Hematopoietic multipotent progenitor cell treated with erythropoietin and hydrocortisone succinate and interleukin-3 and kit ligand, for 6 days (in vitro differentiated cells): Measurements from ENCODE around the gene SLX1A.
"Not testable (repeated sequence)": the region's sequence is repeated elsewhere in the genome, so short reads cannot be mapped to it uniquely, and the experiment has no call there.

Experiments used
- DNase-seq: peaks from one replicate; pipeline ENCODE4 v3.0.0-alpha.2; 2015

SLX1A gene

DNA sequence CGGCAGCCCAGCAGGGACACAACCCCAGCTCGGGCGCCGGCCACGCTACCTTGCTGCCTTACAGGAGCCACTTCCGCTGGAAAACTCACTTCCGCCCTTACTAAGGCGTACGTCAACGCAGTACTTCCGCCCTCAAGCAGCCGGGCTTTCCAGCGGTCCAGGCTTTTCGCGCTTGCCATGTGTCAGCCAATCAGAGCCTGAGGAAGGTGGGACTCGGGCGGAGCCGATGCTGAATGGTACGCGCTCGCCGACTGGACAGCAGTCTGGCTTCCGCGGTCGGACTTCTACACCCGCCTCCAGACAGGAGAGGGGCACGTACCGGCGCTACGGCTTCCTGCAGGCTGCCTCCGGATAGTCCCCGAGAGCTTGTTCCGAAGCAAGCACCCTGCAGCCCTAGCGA, at the start of gene SLX1A, which contains the start of gene BOLA2B:
SLX1A (plus strand) TSS at position 261 of the 400 bp plus-strand sequence. CDS start 210 bp downstream, outside the sequence.
BOLA2B (minus strand) TSS at position 52 of the 400 bp plus-strand sequence. CDS start 71 bp downstream, outside the sequence.
- DNase-seq = not testable (repeated sequence)

DNA sequence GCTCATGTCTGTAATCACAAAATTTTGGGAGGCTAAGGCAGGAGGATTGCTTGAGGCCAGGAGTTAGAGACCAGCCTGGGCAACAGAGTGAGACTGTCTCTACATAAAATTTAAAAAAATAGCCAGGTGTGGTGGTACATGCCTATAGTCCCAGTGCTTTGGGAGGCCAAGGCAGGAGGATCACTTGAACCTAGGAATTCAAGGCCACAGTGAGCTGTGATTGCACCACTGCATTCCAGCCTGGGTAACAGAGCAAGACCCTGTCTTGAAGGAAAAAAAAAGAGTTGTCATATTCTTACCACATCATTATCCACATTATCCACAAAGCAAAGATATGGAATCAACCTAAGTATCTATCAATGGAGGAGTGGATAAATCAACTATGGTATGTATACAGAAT, 49.7 kb upstream of the SLX1A start:
- no peak for DNase-seq

DNA sequence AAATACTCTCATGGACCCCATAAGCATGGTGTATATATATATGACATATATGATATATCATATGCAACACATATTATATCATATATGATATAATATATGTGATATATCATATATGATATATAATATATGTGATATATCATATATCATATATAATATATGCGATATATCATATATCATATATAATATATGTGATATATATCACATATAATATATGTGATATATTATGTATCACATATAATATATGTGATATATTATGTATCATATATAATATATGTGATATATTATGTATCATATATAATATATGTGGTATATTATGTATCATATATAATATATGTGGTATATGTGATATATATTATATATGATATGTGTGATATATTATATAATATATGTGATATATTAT, 48.8 kb upstream of the SLX1A start:
- no peak for DNase-seq

DNA sequence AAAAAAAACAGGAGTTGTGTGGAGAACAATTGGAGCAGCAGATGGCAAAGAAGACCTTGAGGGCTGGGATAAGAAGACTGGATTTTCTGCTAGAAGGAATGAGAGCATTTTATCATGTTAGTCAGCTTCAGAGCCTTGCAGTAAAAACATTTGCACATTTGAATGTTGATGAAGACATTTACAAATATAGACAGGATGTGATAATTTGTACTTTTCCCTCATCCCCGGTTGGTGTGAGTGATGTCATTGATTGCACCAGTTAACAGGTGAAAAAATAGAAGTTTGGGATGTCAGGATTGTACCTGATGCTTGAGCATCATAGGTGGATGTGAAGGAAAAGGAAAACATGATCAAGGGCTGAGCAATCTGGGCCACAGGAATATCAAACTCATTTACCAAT, 48.0 kb upstream of the SLX1A start:
- DNase-seq = no peak

DNA sequence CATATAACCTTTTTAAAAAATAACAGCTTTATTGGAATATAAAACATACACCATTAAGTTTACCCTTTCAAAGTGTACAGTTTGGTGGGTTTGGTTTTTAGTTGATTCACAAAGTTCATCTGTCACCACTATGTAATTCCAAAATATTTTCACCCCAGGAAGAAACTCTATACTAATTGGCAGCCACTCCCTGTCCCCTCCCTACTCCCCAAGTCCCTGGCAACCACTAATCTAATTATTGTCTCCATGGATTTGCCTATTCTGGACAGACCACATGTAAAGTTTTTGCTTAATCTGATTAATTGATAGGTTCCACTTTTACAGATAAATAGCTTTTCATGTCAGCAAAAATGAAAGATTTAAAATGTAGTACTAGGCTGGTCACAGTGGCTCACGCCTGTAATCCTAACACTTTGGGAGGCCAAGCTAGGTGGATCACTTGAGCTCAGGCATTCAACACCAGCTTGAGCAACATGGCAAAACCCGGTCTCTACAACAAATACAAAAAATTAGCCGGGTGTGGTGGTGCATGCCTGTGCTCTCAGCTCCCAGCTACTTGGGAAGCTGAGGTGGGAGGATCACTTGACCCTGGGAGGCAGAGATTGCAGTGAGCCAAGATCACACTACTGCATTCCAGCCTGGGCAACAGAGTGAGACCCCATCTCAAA, 45.7 kb upstream of the SLX1A start:
- no peak for DNase-seq

DNA sequence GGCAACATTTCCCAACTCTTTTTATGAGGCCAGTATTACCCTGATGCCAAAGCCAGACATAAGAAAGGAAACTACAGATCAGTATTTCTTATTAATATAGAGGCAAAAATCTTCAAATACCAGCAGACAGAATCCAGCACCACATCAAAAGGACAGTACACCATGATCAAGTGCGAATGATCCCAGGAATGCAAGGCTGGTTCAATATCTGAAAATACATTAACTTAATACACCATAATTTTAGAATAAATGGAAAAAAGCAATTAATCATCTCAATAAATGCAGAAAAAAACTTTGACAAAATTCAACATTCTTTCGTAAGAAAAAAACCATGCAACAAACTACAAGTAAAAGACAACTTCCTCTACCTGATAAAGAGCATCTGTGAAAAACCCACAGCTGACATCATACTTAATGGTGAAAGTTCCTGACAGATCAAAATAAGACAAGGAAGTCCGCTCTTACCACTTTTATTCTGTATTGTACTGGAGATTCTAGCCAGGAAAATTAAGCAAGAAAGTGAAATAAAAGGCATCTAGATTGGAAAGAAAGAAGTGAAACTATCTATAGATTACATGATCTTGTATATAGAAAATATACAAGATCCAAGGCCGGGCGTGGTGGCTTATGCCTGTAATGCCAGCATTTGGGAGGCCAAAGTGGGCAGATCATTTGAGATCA, 44.3 kb upstream of the SLX1A start:
- DNase-seq = no peak

DNA sequence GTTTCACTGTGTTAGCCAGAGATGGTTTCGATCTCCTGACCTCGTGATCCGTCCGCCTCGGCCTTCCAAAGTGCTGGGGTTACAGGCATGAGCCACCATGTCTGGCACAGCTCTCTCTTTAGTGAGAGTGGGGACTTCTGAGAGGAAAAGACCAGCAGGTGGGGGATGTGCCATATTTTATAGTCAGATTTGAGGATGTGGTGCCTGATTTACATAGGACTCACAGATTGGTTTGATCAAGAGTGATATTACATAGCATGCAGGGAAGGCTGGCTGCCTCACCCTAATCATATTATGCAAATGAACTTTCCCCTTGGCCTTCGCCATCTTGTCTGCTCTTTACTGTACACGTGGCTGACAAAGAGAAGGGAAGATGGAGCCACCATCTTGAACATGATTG, 42.6 kb upstream of the SLX1A start:
- DNase-seq = no peak

DNA sequence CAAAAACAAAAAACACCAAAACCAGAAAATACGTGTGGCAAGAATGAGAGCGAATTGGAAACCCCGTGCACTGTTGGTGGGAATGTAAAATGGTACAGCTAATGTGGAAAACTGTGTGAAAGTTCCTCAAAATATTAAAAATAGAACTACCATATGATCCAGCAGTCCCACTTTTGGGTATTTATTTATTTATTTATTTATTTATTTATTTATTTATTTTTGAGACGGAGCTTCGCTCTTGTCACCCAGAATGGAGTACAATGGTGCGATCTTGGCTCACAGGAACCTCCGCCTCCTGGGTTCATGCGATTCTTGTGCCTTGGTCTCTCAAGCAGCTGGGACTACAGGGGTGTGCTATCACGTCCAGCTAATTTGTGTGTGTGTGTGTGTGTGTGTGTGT, 41.2 kb upstream of the SLX1A start:
- no peak for DNase-seq

DNA sequence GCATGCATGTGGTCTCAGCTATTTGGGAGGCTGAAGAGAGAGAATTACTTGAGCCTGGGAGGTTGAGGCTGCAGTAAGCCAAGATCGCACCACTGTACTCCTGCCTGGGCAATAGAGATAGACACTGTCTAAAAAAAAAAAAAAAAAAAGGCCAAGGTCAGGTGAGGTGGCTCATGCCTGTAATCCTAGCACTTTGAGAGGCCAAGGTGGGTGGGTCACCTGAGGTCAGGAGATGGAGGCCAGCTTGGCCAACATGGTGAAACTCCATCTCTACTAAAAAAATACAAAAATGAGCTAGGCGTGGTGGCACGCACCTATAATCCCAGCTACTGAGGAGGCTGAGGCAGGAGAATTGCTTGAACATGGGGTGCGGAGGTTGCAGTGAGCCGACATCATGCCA, 38.5 kb upstream of the SLX1A start:
- no peak for DNase-seq

DNA sequence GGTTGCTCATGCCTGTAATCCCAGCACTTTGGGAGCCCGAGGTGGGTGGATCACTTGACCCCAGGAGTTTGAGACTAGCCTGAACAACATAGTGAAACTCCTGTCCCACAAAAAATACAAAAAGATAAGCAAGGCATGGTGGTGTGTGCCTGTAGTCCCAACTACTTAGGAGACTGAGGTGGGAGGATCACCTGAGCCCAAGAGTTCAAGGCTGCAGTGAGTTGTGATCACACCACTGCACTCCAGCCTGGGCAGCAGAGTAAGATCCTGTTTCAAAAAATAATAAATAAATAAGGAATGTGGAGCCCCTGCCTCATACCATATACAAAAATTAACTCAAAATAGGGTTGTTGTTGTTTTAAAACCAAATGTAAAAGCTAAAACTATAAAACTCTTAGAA, 36.5 kb upstream of the SLX1A start:
- DNase-seq = no peak

DNA sequence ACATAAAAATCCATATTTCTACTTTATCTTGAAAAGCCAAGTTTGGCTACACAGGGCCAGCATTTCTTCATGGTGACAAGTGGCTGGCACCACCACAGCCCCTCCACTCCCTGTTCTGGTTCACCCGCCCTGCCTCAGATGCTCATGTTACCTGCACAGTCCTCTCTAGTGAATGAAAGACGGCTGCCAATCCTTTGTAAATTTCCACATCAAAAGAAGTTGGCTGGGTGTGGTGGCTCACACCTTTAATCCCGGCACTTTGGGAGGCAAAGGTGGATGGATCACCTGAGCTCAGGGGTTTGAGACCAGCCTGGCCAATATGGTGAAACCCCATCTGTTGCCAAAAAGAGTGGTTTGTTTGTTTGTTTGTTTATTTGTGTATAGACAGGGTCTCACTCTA, 30.1 kb upstream of the SLX1A start:
- no peak for DNase-seq

DNA sequence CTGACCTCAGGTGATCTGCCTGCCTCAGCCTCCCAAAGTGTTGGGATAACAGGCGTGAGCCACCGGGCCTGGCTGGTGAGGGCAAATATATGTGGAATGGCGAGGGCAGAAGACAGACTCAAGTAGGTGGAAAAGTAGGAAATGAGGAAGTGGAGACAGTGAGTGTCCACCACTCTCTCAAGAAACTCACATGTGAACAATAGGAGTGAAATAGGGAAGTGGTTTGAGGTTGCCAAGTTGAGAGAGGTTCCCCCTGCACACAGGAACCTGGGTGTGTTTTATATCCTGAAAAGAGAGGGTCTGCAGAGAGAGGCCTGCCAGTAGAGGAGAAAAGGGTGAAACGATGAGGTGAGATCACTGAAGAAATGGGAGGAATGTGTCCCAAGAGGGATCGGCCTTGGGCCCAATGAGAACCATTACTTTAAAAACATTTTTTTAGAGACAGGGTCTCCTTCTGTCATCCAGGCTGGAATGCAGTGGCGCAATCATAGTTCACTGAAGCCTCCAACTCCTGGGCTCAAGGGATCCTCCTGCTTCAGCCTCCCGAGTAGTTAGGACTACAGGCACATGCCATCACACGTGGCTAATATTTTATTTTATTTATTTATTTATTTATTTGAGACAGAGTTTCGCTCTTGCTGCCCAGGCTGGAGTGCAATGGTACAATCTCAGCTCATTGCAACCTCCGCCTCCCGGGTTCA, 27.3 kb upstream of the SLX1A start:
- peak; percentile 80 for DNase-seq

DNA sequence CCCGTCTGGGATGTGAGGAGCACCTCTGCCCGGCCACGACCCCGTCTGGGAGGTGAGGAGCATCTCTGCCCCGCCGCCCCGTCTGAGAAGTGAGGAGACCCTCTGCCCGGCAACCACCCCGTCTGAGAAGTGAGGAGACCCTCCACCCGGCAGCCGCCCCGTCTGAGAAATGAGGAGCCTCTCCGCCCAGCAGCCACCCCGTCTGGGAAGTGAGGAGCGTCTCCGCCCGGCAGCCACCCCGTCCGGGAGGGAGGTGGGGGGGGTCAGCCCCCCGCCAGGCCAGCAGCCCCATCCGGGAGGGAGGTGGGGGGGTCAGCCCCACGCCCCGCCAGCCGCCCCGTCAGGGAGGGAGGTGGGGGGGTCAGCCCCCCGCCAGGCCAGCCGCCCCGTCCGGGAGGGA, 24.9 kb upstream of the SLX1A start:
- DNase-seq = not testable (repeated sequence)

DNA sequence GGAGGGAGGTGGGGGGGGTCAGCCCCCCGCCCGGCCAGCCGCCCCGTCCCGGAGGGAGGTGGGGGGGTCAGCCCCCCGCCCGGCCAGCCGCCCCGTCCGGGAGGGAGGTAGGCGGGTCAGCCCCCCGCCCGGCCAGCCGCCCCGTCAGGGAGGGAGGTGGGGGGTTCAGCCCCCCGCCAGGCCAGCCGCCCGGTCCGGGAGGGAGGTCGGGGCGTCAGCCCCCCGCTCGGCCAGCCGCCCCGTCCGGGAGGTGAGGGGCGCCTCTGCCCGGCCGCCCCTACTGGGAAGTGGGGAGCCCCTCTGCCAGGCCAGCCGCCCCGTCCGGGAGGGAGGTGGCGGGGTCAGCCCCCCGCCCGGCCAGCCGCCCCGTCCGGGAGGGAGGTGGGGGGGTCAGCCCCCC, 24.3 kb upstream of the SLX1A start:
- not testable (repeated sequence) for DNase-seq

DNA sequence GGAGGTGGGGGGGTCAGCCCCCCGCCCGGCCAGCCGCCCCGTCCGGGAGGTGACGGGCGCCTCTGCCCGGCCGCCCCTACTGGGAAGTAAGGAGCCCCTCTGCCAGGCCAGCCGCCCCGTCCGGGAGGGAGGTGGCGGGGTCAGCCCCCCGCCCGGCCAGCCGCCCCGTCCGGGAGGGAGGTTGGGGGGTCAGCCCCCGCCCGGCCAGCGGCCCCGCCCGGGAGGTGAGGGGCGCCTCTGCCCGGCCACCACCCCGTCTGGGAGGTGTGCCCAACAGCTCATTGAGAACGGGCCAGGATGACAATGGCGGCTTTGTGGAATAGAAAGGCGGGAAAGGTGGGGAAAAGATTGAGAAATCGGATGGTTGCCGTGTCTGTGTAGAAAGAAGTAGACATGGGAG, 23.5 kb upstream of the SLX1A start:
- not testable (repeated sequence) for DNase-seq

DNA sequence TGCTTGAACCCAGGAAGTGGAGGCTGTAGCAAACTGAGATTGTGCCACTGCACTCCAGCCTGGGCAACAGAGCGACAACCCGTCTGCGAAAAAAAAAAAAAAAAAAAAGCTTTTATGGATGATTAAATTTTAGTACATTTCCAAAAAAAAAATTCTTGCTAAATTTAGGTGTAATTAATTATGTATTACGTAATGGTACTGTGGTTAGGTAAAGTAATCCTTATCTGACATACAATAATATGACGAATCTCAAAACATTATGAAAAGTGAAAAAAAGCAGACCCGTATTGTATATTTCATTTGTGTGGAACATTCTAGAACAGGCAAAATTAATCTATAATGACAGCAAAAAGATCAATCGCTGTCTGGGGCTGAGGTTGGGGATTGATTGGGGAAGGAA, 20.6 kb upstream of the SLX1A start:
- DNase-seq = no peak

DNA sequence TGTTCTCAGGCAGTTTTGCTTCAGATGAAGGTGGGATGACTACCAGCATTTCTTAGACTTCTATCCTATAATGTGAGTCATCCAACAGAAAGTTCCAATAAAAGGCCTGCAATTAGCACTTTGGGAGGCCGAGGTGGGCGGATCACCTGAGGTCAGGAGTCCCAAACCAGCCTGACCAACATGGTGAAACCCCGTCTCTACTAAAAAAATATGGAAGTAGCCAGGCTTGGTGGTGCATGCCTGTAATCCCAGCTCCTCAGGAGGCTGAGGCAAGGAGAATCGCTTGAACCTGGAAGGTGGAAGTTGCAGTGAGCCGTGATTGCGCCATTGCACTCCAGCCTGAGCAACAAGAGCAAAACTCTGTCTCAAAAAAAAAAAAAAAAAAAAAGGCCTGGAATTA, 16.8 kb upstream of the SLX1A start:
- DNase-seq = not testable (repeated sequence)

DNA sequence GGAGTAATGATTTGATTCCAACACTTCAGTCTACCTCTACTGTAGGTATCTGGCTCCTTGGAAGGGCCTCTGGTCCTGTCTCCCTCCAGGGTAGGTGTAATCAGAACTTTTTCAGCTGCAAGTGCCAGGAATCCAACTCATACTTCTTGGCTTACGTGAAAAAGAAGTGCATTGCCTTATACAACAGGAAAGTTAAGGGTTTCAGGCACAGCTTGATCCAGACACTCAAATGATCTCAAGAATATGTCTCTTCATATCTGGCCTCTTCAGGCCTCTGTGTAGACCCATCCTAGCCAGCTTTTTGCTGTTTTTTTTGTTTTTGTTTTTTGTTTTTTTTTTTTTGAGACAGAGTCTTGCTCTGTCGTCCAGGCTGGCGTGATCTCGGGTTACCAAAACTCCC, 14.5 kb upstream of the SLX1A start:
- no peak for DNase-seq

DNA sequence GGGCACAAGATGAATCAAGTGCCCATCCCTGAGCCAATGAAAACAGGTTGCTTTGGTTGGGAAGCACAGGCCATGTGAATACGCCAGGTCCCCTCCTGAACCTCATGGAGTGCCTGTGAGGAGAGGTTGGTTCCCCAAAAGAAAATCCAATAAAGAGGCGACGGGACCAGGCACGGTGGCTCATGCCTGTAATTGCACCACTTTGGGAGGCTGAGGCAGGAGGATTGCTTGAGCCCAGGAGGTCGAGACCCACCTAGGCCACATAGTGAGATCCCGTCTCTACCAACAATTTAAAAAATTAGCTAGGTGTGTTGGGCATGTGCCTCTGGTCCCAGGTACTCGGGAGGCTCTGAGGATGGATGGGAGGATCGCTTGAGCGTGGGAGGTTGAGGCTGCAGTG, 13.7 kb upstream of the SLX1A start:
- DNase-seq = no peak

DNA sequence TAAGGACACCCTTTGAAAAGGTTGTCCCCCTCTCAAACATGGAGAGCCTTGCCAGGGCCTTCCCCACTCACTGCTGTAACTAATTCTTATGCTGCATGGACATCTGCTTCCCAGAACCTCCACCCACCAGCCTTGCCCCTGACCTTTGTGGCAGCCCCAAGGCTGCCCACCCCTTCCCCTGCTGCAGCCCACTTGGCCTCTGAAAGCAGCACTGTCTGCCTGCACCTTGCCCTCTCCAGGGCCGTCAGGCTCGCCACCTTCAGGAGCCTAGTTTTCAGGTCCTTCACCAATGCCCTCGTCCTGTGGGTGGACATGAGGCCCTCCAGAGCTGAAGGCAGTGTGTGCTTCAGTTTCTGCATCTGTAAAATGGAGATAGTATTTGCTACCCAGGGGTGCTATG, 12.9 kb upstream of the SLX1A start:
- DNase-seq = no peak

DNA sequence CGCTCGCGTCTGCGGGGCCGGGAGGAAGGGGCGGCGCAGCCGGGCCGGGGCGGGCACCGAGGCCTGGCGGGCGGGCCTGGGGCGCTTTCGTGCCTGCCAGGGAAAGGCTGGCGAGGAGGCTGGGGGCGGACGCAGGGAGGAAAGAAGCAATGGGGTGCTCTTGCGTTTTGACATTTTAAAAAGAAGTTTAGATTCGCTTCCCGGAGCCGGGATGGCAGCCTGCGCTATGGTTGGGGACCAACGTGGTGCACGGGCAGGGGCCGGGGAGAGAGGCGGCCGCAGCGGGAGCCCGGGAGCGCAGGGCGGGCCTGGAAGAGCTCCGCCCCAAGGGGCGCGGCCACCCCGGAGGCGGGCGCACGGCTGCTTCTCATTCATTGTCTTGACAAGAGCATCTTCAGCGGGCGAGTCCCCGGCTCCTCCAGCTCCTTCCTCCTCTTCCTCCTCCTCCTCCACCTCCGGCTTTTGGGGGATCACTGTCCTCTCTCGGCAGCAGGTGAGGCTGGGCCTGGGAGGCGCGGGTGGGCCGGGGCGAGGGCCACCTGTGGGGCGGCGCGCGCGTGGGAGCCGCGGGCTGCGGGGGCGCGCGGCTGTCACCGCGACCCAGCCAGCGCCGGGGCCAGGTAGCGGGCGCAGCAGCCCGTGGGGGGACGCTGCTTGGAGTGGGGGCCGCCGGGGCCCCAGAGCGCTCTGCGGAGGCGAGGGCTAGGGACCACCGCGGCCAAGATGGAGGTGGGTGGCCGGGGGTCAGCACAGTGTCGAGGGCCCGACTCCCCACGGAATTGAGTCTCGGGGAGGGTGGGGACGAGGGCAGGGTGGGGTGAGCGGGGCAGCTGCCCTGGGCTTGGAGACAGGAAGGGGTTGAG, 10.2 kb upstream of the SLX1A start, which contains the start of gene CORO1A:
CORO1A (plus strand) TSS at position 370 of the 863 bp plus-strand sequence. CDS start 1,608 bp downstream, outside the sequence.
- DNase-seq = peak; percentile 92

DNA sequence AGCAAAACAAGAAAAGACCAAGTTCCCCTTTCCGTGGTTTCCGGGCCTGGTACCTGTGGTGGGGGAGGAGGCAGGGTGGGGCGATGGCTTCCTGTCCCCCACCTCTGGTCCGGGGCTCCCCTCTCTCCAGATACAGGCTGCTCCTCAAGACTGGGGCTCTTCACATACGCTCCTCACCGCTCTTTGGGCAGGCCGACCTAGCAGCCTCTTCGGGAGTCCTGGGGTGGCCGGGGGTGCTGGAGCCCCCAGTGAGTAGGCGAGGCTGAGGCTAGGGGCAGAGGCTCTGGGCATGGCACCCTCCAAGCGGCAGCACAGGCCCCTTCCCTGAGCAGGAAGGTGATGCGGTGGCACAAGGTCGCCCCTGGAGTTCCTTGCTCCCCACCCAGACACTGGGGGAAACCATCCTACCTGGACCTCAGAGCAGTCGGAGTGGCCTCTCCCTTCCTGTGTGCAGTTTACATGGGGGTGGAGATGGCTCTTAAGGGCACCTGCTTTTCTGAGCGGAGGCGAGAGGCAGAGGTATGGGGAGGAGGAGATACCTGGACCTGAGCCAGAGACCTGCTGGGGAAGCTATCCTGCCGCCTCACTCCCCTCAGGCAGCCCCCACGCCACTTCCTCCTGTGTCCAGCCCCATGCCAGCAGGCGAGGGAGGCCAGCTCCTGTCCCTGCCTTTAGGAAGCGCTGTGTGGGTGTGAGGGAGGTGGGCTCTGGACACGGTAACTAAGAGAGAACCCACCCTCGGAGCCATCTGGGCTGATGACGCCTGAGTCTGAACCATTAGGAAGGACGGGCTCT, 9.4 kb upstream of the SLX1A start:
- DNase-seq = peak; percentile 76
